Adipocyte (in vitro differentiated cells): ENCODE data around the gene ALDOA.

Experiments used
- DNase-seq: peaks from one replicate; pipeline ENCODE4 v3.0.0-alpha.2; 2015; ENCODE audit warnings: low read depth
- H3K27me3 ChIP-seq: replicated peaks from 2 replicates; pipeline ENCODE4 v1.7.0; 2013; ENCODE audit warnings: mild to moderate bottlenecking, low read length, moderate library complexity; ENCODE audit not compliant: control insufficient read depth, insufficient read depth
- H3K36me3 ChIP-seq: 2 replicates; pipeline ENCODE4 v1.7.0; 2013; ENCODE audit warnings: low read length, mild to moderate bottlenecking, moderate library complexity; ENCODE audit not compliant: control insufficient read depth, insufficient read depth, severe bottlenecking
- H3K4me1 ChIP-seq: 2 replicates; pipeline ENCODE4 v1.7.0; 2013; ENCODE audit warnings: mild to moderate bottlenecking, low read length, moderate library complexity; ENCODE audit not compliant: control insufficient read depth, insufficient read depth
- H3K4me3 ChIP-seq: 2 replicates; pipeline ENCODE4 v1.7.0; 2013; ENCODE audit warnings: mild to moderate bottlenecking, low read length, moderate library complexity
- H3K9ac ChIP-seq: 2 replicates; pipeline ENCODE4 v1.7.0; 2013; ENCODE audit warnings: mild to moderate bottlenecking, low read length, moderate library complexity
- H3K9me3 ChIP-seq: 2 replicates; pipeline ENCODE4 v1.7.0; 2013; ENCODE audit warnings: mild to moderate bottlenecking, low read length, moderate library complexity; ENCODE audit not compliant: control insufficient read depth

Gene ALDOA

DNA sequence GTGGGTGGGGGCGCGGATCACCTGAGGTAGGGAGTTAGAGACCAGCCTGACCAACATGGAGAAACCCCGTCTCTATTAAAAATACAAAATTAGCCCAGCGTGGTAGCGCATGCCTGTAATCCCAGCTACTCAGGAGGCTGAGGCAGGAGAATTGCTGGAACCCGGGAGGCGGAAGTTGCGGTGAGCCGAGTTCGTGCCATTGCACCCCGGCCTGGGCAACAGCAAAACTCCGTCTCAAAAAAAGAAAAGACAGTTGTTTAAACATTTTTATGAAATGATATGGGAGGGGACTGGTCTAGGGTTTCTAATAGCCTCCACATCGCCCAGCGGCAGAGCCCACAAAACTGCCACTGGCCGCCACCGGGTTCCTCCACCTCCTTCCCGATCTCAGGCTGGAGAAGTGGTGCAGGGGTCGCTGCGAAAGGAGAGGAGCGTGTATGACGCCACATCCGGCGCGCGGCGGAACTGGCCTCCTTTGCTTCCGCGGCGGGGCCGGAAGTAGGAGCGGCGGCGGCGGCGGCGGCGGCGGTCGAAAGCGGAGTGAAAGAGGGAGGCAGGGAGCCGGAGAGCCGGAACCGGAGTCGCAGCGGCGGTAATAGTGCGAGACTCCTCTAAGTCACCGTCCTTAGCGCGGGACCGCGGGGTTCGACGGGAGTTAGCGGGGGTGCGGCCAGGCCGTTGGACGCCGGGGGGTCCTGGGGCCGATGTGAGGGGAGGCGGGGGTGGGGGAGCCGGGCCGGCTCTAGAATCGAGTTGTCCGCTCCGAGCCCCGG lies 10.1 kb downstream of the ALDOA start, which contains the start of gene PPP4C:
TSS of gene PPP4C (plus strand) at position 492 of the 773 bp plus-strand sequence. CDS start 384 bp downstream, outside the sequence.
- no peaks in the 10 kb centered on the region for H3K9me3 ChIP-seq
- peaks cover 48% of the 10 kb centered on the region for H3K36me3 ChIP-seq

DNA sequence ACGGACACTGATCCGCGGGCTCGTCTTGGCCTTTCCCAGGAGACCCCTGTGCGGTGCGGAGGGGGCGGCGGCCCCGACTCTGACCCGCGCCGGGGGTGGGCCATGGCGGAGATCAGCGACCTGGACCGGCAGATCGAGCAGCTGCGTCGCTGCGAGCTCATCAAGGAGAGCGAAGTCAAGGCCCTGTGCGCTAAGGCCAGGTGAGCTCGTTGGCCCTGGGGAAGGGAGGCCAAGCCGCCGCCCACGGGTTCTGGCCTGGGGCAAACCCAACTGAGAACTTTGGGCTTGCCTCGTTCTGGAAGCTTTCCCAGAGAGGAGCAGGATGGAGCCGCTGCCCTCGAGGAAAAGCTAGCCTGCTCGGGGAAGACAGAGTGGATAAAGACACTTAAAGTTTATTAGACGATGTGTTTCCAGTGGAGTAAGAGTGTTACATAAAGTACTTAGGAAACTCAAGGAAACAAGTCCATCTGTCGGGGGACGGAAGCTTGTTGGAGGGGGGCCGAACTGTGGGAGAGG lies 10.8 kb downstream of the ALDOA start:
- no peaks in the 10 kb centered on the region for H3K9me3 ChIP-seq
- DNase-seq = peak; percentile 57
- H3K4me3 ChIP-seq = peak overlapping the region; percentile 96
- H3K27me3 ChIP-seq = no peaks in the 10 kb centered on the region
- peaks cover 26% of the 10 kb centered on the region for H3K4me1 ChIP-seq
- H3K36me3 ChIP-seq = peaks cover 48% of the 10 kb centered on the region
- peak overlapping the region; percentile 96 for H3K9ac ChIP-seq

More for the DNA sequence above, 10.1 kb downstream of the ALDOA start, which contains the start of gene PPP4C:
- DNase-seq = peak; percentile 97
- peaks cover 31% of the 10 kb centered on the region for H3K4me1 ChIP-seq
- peak within 1 kb of the TSS; percentile 96 for H3K4me3 ChIP-seq
- peak within 1 kb of the TSS; percentile 96 for H3K9ac ChIP-seq
- H3K27me3 ChIP-seq = no peaks in the 10 kb centered on the region

DNA sequence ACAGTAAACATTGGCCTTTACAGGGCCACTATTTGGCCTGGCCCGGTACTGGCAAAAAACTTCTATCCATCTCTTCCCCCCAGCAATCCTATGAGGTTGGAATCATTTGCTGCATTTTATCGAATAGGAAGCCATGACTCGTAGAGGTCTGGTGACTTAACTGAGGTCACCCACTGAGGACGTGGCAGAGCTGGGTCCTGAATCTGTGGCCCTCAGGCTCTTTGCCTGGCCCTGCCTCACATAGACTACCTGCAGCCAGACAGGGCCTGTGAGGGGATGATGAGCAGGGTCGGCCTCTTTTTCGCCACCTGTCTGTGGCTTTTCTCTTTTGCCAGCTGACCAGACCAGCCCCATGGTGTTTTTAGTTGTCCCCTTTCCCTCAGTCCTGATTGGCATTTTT lies 12.1 kb downstream of the ALDOA start:
- H3K4me1 ChIP-seq = peaks cover 26% of the 10 kb centered on the region
- peak overlapping the region; percentile 96 for H3K4me3 ChIP-seq
- peaks cover 45% of the 10 kb centered on the region for H3K36me3 ChIP-seq
- H3K9ac ChIP-seq = peak overlapping the region; percentile 96
- no peak for DNase-seq
- H3K27me3 ChIP-seq = no peaks in the 10 kb centered on the region
- H3K9me3 ChIP-seq = no peaks in the 10 kb centered on the region

DNA sequence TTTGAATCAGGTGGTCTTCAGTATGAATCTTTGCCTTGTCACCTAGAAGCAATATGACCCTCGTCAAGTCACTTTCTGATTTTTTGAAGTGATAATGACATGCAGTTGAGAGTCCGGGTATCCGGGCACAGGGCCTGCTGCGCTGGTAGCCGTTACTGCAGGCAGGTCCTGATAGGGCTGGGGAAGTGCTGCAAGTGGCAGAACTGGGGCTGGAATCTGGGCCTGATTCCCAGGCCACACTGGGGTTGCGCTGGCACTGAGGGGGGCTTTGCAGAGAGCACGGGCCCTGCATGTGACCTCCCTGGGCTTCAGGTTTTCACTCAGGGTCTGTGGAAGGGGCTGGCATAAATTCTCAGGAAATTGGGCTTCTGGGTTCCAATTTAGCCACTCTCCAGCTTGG lies 13.2 kb downstream of the ALDOA start:
- H3K9ac ChIP-seq = no peak overlapping the region
- peaks cover 26% of the 10 kb centered on the region for H3K4me1 ChIP-seq
- DNase-seq = no peak
- H3K4me3 ChIP-seq = no peak overlapping the region
- no peaks in the 10 kb centered on the region for H3K27me3 ChIP-seq
- no peaks in the 10 kb centered on the region for H3K9me3 ChIP-seq
- H3K36me3 ChIP-seq = peaks cover 50% of the 10 kb centered on the region

DNA sequence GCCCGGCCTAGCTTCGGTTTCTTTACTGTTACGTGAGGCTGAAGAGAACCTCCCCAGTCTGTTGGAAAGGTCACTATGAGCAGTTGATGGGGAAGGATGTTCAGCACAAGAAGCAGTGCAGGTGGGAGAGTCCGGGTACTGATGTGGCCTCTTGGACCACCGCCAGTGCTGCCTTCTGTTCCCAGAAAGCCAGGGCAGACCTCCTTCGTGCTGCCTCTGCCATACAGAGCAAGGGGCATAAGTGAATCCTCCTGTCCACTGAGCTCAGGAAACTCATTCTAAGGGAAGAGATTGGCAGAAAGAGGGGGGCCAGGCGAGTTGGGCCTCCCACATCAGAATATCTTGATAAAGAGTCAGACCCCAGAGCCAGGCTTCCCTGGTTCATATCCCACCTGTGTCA lies 13.9 kb downstream of the ALDOA start:
- Histone ChIP-seq H3K9me3 (no peaks in the 10 kb centered on the region), H3K4me3 (no peak overlapping the region), H3K27me3 (no peaks in the 10 kb centered on the region), H3K4me1 (peaks cover 26% of the 10 kb centered on the region), H3K9ac (no peak overlapping the region), H3K36me3 (peaks cover 57% of the 10 kb centered on the region)
- DNase-seq = no peak

DNA sequence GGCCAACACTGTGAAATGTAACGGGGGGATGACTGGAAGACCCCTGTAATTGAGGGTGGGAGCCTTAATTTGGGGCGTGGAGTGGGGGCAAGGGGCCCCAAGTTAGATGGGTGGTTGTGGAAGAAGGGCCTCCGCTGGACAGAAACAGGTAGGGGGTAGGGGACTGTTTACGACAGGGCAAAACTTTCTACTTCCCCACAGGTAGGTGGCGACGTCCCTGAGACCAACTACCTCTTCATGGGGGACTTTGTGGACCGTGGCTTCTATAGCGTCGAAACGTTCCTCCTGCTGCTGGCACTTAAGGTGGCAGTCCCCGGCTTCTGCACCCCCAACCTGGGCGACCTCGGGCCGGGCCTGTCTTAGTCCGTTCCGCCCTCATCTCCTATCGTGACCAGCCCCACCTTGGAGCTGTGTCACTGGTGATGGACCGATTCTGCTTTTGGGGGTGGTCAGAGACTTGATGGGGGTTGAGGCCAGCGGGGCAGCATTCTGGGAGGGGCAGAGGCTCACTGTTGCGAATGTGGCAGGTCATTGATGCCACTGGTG lies 17.1 kb downstream of the ALDOA start:
- DNase-seq = no peak
- Histone ChIP-seq H3K4me3 (no peak overlapping the region), H3K9ac (no peak overlapping the region), H3K4me1 (peaks cover 15% of the 10 kb centered on the region), H3K36me3 (peaks cover 63% of the 10 kb centered on the region), H3K9me3 (no peaks in the 10 kb centered on the region), H3K27me3 (no peaks in the 10 kb centered on the region)

DNA sequence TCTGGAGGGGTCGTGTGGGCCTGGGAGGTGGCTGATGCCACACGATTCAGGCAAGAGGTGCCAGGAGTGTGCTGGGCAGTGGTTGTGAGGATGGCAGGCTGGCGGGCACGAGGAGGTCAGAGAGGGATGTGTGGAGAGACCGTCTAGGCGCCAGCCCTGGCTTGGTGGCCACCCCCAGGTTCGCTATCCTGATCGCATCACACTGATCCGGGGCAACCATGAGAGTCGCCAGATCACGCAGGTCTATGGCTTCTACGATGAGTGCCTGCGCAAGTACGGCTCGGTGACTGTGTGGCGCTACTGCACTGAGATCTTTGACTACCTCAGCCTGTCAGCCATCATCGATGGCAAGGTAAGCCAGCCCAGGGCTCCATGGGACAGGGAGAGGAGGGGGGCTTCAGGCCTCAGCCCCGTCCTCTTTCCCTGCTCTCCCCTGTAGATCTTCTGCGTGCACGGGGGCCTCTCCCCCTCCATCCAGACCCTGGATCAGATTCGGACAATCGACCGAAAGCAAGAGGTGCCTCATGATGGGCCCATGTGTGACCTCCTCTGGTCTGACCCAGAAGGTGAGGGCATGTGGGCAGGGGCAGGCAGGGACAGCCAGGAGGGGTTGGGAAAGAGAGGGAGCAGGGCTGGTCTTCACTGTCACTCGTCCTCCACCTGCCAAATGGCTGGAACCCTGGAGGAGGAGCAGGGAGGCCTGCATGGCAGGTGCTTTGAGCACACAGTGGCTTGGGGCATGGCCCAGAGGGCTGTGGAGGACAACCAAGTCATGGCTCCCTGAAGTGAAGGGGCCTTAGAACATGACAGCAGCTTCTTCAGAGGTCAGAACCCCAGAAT lies 17.9 kb downstream of the ALDOA start:
- Histone ChIP-seq H3K4me1 (peaks cover 8% of the 10 kb centered on the region), H3K9me3 (no peaks in the 10 kb centered on the region), H3K9ac (no peak overlapping the region), H3K27me3 (no peaks in the 10 kb centered on the region), H3K4me3 (no peak overlapping the region), H3K36me3 (peaks cover 56% of the 10 kb centered on the region)
- DNase-seq = no peak

DNA sequence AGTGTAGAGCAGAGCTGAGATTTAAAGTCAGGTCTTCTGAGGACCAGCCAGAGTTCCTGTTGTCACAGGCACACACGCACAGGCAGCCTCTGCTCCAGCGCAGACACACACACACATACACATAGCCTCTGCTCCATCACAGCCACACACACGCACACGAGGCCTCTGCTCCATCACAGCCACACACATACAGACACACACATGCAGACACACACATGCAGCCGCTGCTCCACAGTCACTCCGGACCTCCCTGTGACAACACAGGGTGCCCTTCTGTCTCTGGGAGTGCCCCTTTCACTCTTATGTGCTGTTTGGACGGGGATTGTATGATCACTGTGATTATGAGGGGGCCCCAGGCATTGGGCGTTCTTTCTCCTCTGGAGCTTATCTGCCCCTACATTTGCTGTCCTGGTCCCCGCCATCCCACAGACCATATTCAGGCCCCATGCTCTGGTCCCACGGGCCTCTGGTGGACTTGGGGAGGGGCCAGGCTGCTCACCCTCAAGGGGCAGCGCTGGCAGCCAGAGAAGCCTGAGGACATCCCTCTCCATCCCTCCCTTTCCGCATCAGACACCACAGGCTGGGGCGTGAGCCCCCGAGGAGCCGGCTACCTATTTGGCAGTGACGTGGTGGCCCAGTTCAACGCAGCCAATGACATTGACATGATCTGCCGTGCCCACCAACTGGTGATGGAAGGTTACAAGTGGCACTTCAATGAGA lies 18.7 kb downstream of the ALDOA start:
- Histone ChIP-seq H3K4me1 (peaks cover 8% of the 10 kb centered on the region), H3K36me3 (peaks cover 51% of the 10 kb centered on the region), H3K9ac (no peak overlapping the region), H3K9me3 (no peaks in the 10 kb centered on the region), H3K27me3 (no peaks in the 10 kb centered on the region), H3K4me3 (no peak overlapping the region)
- no peak for DNase-seq

DNA sequence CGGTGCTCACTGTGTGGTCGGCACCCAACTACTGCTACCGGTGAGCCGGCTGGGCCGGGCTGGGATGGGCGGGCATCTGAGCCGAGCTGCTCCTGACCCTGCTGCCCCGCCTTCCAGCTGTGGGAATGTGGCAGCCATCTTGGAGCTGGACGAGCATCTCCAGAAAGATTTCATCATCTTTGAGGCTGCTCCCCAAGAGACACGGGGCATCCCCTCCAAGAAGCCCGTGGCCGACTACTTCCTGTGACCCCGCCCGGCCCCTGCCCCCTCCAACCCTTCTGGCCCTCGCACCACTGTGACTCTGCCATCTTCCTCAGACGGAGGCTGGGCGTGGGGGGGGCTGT lies 19.2 kb downstream of the ALDOA start:
- DNase-seq = no peak
- Histone ChIP-seq H3K9ac (no peak overlapping the region), H3K36me3 (peaks cover 46% of the 10 kb centered on the region), H3K9me3 (no peaks in the 10 kb centered on the region), H3K4me1 (peaks cover 8% of the 10 kb centered on the region), H3K27me3 (no peaks in the 10 kb centered on the region), H3K4me3 (no peak overlapping the region)

DNA sequence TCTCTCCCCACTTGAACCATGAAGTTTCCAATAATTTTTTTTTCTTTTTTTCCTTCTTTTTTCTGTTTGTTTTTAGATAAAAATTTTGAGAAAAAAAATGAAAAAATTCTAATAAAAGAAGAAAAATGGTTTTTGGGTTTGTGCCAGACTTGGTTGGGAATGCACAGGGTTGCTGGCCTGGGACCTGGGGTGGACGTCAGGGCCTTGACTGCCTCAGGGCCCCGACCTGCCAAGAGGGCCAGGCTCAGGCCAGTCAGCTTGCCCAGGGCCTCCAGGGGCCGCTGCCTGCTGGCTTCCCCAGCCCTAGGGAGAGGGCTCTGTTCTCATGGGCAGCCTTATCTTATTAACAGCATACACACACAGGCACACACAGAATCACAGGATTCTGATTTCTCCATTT lies 19.7 kb downstream of the ALDOA start:
- H3K4me3 ChIP-seq = no peak overlapping the region
- H3K36me3 ChIP-seq = peaks cover 45% of the 10 kb centered on the region
- no peak for DNase-seq
- H3K4me1 ChIP-seq = peaks cover 13% of the 10 kb centered on the region
- H3K9me3 ChIP-seq = no peaks in the 10 kb centered on the region
- H3K9ac ChIP-seq = peak overlapping the region; percentile 78
- H3K27me3 ChIP-seq = no peaks in the 10 kb centered on the region
